ENCODE data around the gene CISTR.

- TF ChIP-seq CTCF (IDR thresholded peaks at IDR 0.05; ENCODE audit: insufficient read depth, low read length) (no peak), POLR2AphosphoS5 (IDR thresholded peaks at IDR 0.05; ENCODE audit: low read depth) (no peak), GABPA (IDR thresholded peaks at IDR 0.05; ENCODE audit: low read depth) (no peak), REST (IDR thresholded peaks at IDR 0.05; ENCODE audit: insufficient replicate concordance, low read depth) (no peak), SPI1 (IDR thresholded peaks at IDR 0.05; ENCODE audit: borderline replicate concordance, low read depth) (no peak)
Measured at GRCh38 chr12:53710091-53710490, 41.7 kb downstream of the CISTR start.

Data from HL-60 (cell line).